HepG2 (cell line): ENCODE data around the gene EPHA6. TPM values are rescaled to one million over a fixed set of nuclear protein-coding genes. Genes with fewer than 3 reads are reported as not detected.

ENCODE experiments used
- ATAC-seq: fragments of 200-7000 bp; cut with Tn5 transposase; 3 replicates; pipeline ENCODE4 v1.9.1; 2020; ENCODE audit warnings: mild to moderate bottlenecking, moderate library complexity
- BruUV-seq: library from RNA; stranded (reverse); fragments of 400-500 nt; replicated peaks from 2 replicates; lab custom pipeline; 2021; lab: Mats Ljungman, UMichigan
- CTCF ChIA-PET: fragments of 300-600 bp; formaldehyde crosslinking; extraction: SDS; loops from one replicate; lab custom pipeline; 2021; ENCODE audit warnings: low total read pairs, inconsistent platforms, low intra/inter-chr PET ratio; lab: Yijun Ruan, JAX
- POLR2A ChIA-PET: fragments of 350-600 bp; sonication (Branson Sonifier 250); formaldehyde crosslinking; loops from one replicate; lab custom pipeline; 2020; ENCODE audit warnings: antibody characterized with exemption, inconsistent platforms; lab: Yijun Ruan, JAX
- DNase-seq: peaks from one replicate; pipeline ENCODE4 v3.0.0-alpha.2; 2015; ENCODE audit warnings: low spot score
- FAIRE-seq: peaks from 3 replicates; lab custom pipeline; 2011; peaks lifted over from hg19 to GRCh38; lab: Jason Lieb, UNC
- H2AFZ ChIP-seq: one replicate; pipeline ENCODE4 v1.6.1; 2011; ENCODE audit warnings: low read length, inconsistent platforms
- H3K27ac ChIP-seq: fragments of 300-600 bp; 3 replicates; pipeline ENCODE4 v1.8.0; 2011; ENCODE audit warnings: mixed run types, mild to moderate bottlenecking, mixed read lengths, low read length, inconsistent platforms; ENCODE audit not compliant: insufficient read depth; ENCODE audit errors: extremely low read length
- H3K27me3 ChIP-seq, 2 experiments: fragments of 200-600 bp in 1 of 2; 2 replicates in 1 of 2; 3 replicates in 1 of 2; pipeline versions ENCODE4 v1.6.0 to v1.8.0; 2011; ENCODE audit warnings: low read length in 2 of 2, mild to moderate bottlenecking in 2 of 2, moderate library complexity in 2 of 2, inconsistent platforms in 1 of 2; ENCODE audit not compliant: insufficient read depth in 2 of 2, control insufficient read depth in 1 of 2
- H3K36me3 ChIP-seq, 2 experiments: fragments of 200-600 bp in 1 of 2; replicated peaks in 1 of 2; 2 replicates in 1 of 2; 3 replicates in 1 of 2; pipeline versions ENCODE4 v1.5.1 to v1.8.0; 2011; ENCODE audit warnings: low read length in 2 of 2, inconsistent platforms in 1 of 2; ENCODE audit not compliant: insufficient read depth in 2 of 2, control insufficient read depth in 1 of 2
- H3K4me1 ChIP-seq: 2 replicates; pipeline ENCODE4 v1.5.1; 2012; ENCODE audit warnings: low read length, inconsistent platforms; ENCODE audit not compliant: insufficient read depth
- H3K4me2 ChIP-seq: 2 replicates; pipeline ENCODE4 v1.6.0; 2011; ENCODE audit warnings: low read depth, low read length, inconsistent platforms
- H3K4me3 ChIP-seq, 3 experiments: fragments of 200-600 bp in 1 of 3; sonication (generic), shearing (Covaris generic) in 1 of 3; replicated peaks in 1 of 3; 2 replicates each; pipeline ENCODE4 v1.5.1; 2011 to 2016; ENCODE audit warnings: low read length in 3 of 3, inconsistent platforms in 2 of 3, low read depth in 2 of 3, mild to moderate bottlenecking in 2 of 3, control low read depth in 1 of 3, mixed read lengths in 1 of 3; ENCODE audit not compliant: insufficient read depth in 1 of 3
- H3K79me2 ChIP-seq: one replicate; pipeline ENCODE4 v1.6.1; 2011; ENCODE audit warnings: low read length, inconsistent platforms; ENCODE audit not compliant: insufficient read depth
- H3K9ac ChIP-seq: 2 replicates; pipeline ENCODE4 v1.6.0; 2011; ENCODE audit warnings: mild to moderate bottlenecking, low read depth, low read length, inconsistent platforms; ENCODE audit not compliant: insufficient read depth
- H3K9me3 ChIP-seq: 2 replicates; pipeline ENCODE4 v1.5.1; 2012; ENCODE audit warnings: mild to moderate bottlenecking, low read length
- H4K20me1 ChIP-seq: 2 replicates; pipeline ENCODE4 v1.6.0; 2011; ENCODE audit warnings: inconsistent platforms, mild to moderate bottlenecking, low read length, moderate library complexity; ENCODE audit not compliant: insufficient read depth
- ATRX ChIP-seq: sonication (generic); formaldehyde crosslinking; IDR thresholded peaks from 2 replicates; pipeline ENCODE4 v1.4.0; 2020; ENCODE audit warnings: missing genetic modification reagents, borderline replicate concordance
- DR1 ChIP-seq: sonication (generic); formaldehyde crosslinking; IDR thresholded peaks from 2 replicates; pipeline ENCODE4 v1.8.0; 2021; ENCODE audit warnings: mild to moderate bottlenecking, missing genetic modification reagents, inconsistent platforms
- KDM6A ChIP-seq: IDR thresholded peaks from 2 replicates; pipeline ENCODE4 v1.6.1; 2016; ENCODE audit warnings: low read depth
- NFYC ChIP-seq: IDR thresholded peaks from 2 replicates; pipeline ENCODE4 v1.6.1; 2016; ENCODE audit warnings: missing genetic modification reagents, missing compliant biosample characterization
- NONO ChIP-seq, 2 experiments: fragments of 450-650 bp in 1 of 2; sonication (generic) in 1 of 2; formaldehyde crosslinking in 1 of 2; IDR thresholded peaks in 1 of 2; conservative IDR thresholded peaks in 1 of 2; 2 replicates each; pipeline versions ENCODE4 v1.6.1 to v1.8.0; 2017 to 2022; ENCODE audit warnings: mild to moderate bottlenecking in 1 of 2, missing genetic modification reagents in 1 of 2, moderate library complexity in 1 of 2
- PRPF4 ChIP-seq: fragments of 200-400 bp; formaldehyde crosslinking; IDR thresholded peaks from 2 replicates; pipeline ENCODE4 v1.6.1; 2016; ENCODE audit warnings: low read length, low read depth; ENCODE audit not compliant: poor library complexity, severe bottlenecking
- RAD21 ChIP-seq: fragments of 450-650 bp; formaldehyde crosslinking; IDR thresholded peaks from 2 replicates; pipeline ENCODE4 v1.5.0; 2020; ENCODE audit warnings: mild to moderate bottlenecking
- SATB2 ChIP-seq: sonication (generic); formaldehyde crosslinking; IDR thresholded peaks from 2 replicates; pipeline ENCODE4 v1.5.0; 2020; ENCODE audit warnings: missing genetic modification reagents
- ZNF280B ChIP-seq: sonication (generic); formaldehyde crosslinking; IDR thresholded peaks from 2 replicates; pipeline ENCODE4 v1.5.0; 2020; ENCODE audit warnings: missing genetic modification reagents, mild to moderate bottlenecking, borderline replicate concordance
- ZNF329 ChIP-seq: sonication (generic); formaldehyde crosslinking; IDR thresholded peaks from 2 replicates; pipeline ENCODE4 v1.9.0; 2021; ENCODE audit warnings: low read depth, mild to moderate bottlenecking, missing genetic modification reagents
- WGBS: methylation state at CpG from one replicate; pipeline ENCODE4 v1.1.6; 2017; ENCODE audit warnings: low lambda C conversion rate; 5-methylcytosine and 5-hydroxymethylcytosine counted together
- in situ Hi-C: cut with HindIII; loops from 2 replicates; pipeline ENCODE4 v1.10.0; 2017; ENCODE audit warnings: low pct_unique_long_range_greater_than_20kb; ENCODE audit not compliant: extremely low pct_ligation_motif_present
- intact Hi-C: fragments of 100-400 bp; cut with micrococcal nuclease; formaldehyde crosslinking; loops from one replicate; pipeline ENCODE4 v1.10.0; 2022; ENCODE audit not compliant: unreplicated experiment
- polyA plus RNA-seq, 8 experiments: library from polyadenylated mRNA; depleted of rRNA in 3 of 8; stranded (reverse) in 7 of 8; unstranded in 1 of 8; fragments of >200 nt; fragmentation: Illumina TruSeq in 4 of 8; extraction: Trizol in 4 of 8; gene quantifications; 2 replicates each; pipeline versions ENCODE4 v1.2.1 to v1.2.3, GENCODE V29; 2011 to 2016; ENCODE audit warnings: low read depth in 4 of 8, missing spikeins in 1 of 8, mixed read lengths in 1 of 8; ENCODE audit not compliant: insufficient read depth in 1 of 8
- total RNA-seq, 5 experiments: library from RNA; depleted of rRNA; stranded (reverse); fragments of >200 nt; fragmentation: Illumina TruSeq; extraction: Trizol; gene quantifications; 2 replicates each; pipeline ENCODE4 v1.2.3, GENCODE V29; 2016; ENCODE audit warnings: low read depth in 1 of 5

EPHA6 gene
- total and polyA plus RNA-seq, 2 of the 13 experiments (the other 11 are each of a cell fraction or from before 2014, with no cell fraction given) = not detected

GRCh38 chr3:97125902-97126499 is 311.6 kb downstream of the EPHA6 start:
- Histone ChIP-seq H3K36me3 (no peaks in the 10 kb centered on the region), H3K27ac (no peak overlapping the region), H3K4me3 (no peak overlapping the region), H3K4me1 (no peaks in the 10 kb centered on the region), H3K4me2 (no peak overlapping the region), H3K9ac (no peak overlapping the region), H4K20me1 (no peaks in the 10 kb centered on the region), H3K9me3 (no peaks in the 10 kb centered on the region), H2AFZ (no peak overlapping the region), H3K27me3 (no peaks in the 10 kb centered on the region), H3K79me2 (no peaks in the 10 kb centered on the region)
- FAIRE-seq (no peak), DNase-seq (no peak), ATAC-seq (no peak)
- TF ChIP-seq ATRX (CRISPR knock-in tag) (no peak), ZNF280B (no peak), KDM6A (no peak), ZNF329 (CRISPR knock-in tag) (no peak), PRPF4 (no peak), SATB2 (CRISPR knock-in tag) (no peak), RAD21 (no peak), DR1 (no peak), NFYC (CRISPR knock-in tag) (no peak), NONO (IDR thresholded peaks at IDR 0.05) (no peak), NONO (CRISPR knock-in tag; conservative IDR thresholded peaks at IDR 0.05) (no peak)
- ChIA-PET CTCF (no interaction called here), POLR2A (no interaction called here)
- BruUV-seq = no TSS peak
- under 1% methylated on average over 4 of the region's 4 CpGs for WGBS
- intact Hi-C loops = no loop called here
- in situ Hi-C loops = no loop called here
